ENCODE results near the gene MYT1. TPM values are rescaled to one million over a fixed set of nuclear protein-coding genes. Genes with fewer than 3 reads are reported as not detected.

The MYT1 gene
- total RNA-seq, 1 donor from 2014 or later = 2.9 TPM

GRCh38 chr20:64253000-64253383 lies 88.7 kb downstream of the MYT1 start:
- H3K9me3 Mint-ChIP-seq = no peaks in the 10 kb centered on the region

DNA sequence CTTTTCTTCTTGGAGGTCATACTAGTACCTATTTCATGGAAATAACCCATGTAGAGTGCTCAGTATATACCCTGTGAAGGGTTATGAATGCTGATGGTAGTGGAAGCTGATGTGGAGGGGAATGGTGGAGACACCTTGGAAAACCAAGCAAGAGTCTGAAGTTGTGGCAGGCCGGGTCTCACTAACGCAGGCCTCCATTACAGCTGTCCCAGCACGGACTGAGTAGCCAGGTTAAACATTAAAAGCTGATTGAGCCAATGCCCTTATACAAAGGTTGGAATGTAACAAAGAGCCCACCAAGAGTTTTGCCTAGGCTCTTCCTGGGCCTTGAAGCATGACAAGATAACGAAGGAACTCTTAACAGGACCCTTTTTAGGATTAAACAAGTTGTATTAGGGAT lies 89.2 kb downstream of the MYT1 start:
- no peak for TF ChIP-seq CTCF (conservative IDR thresholded peaks at IDR 0.05)
- no peaks in the 10 kb centered on the region for H3K9me3 Mint-ChIP-seq
- H3K4me1 Mint-ChIP-seq (ENCODE audit: unreplicated experiment) = peaks cover 13% of the 10 kb centered on the region
- H3K4me3 Mint-ChIP-seq = peak overlapping the region; percentile 76
- no peak for DNase-seq (ENCODE audit: extremely low spot score, unreplicated experiment)
- no peaks in the 10 kb centered on the region for H3K36me3 Mint-ChIP-seq
- H3K27me3 Mint-ChIP-seq = peaks cover 25% of the 10 kb centered on the region
- H3K27ac Mint-ChIP-seq = no peak overlapping the region

More at GRCh38 chr20:64253000-64253383, 88.7 kb downstream of the MYT1 start:
- no peaks in the 10 kb centered on the region for H3K36me3 Mint-ChIP-seq
- no peak overlapping the region for H3K4me3 Mint-ChIP-seq
- H3K27me3 Mint-ChIP-seq = peaks cover 25% of the 10 kb centered on the region
- TF ChIP-seq CTCF (conservative IDR thresholded peaks at IDR 0.05) = no peak
- peaks cover 9% of the 10 kb centered on the region for H3K4me1 Mint-ChIP-seq (ENCODE audit: unreplicated experiment)
- H3K27ac Mint-ChIP-seq = no peak overlapping the region
- no peak for DNase-seq (ENCODE audit: extremely low spot score, unreplicated experiment)

DNA sequence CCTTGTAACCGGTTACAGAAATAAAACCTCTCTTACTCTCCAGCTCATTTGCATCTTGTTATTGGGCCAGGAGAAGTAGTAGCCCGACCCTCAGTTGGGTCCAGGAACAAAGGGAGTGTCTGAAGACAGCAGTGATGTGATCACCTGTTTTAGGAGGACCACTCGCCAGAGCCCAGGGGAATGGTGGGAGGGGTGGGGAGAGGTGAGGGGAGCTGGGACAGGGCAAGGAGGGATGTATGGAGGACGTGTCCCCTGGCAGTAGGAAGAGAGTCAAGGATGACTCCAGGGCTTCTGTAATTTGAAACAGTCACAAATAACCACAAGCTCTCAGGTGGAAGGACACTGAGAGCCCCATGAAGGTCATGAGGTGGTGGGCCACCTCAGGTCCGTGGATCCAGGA lies 89.9 kb downstream of the MYT1 start:
- H3K27me3 Mint-ChIP-seq = peaks cover 23% of the 10 kb centered on the region
- no peaks in the 10 kb centered on the region for H3K36me3 Mint-ChIP-seq
- H3K9me3 Mint-ChIP-seq = no peaks in the 10 kb centered on the region
- no peak for TF ChIP-seq CTCF (conservative IDR thresholded peaks at IDR 0.05)
- H3K27ac Mint-ChIP-seq = peak overlapping the region; percentile 77
- peak overlapping the region; percentile 81 for H3K4me3 Mint-ChIP-seq
- no peak for DNase-seq (ENCODE audit: extremely low spot score, unreplicated experiment)
- peaks cover 19% of the 10 kb centered on the region for H3K4me1 Mint-ChIP-seq (ENCODE audit: unreplicated experiment)

DNA sequence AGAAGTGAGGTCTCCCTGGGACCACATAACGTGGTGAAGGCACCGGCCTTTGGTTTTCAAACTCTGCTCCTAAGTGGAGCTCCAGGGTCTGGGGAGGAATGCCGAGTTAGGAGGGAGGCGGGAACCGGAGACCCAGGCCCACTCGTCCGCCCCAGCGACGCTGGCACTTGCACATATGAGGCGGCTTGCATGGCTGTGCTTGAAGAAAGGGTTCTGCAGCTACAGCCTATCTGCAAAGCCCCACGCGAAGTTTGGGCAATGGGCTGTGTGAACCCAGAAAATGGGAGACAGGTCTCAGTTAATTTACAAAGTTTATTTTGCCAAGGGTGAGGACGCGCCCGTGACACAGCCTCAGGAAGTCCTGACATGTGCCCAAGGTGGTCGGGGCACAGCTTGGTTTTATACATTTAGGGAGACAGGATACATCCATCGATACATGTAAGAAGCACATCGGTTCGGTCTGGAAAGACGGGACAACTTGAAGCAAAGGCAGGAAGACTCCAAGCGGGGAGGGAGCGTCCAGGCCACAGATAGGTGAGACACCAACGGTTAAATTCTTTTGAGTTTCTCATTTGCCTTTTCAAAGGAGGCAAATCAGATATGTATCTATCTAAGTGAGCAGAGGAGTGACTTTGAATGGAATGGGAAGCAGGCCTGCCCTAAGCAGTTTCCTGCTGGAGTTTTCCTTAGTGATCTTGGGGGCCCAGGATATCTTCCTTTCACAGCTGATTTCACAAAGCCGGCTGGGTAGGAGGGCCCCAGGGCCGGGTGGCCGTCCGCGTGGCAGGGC lies 90.5 kb downstream of the MYT1 start:
- no peak for TF ChIP-seq CTCF (conservative IDR thresholded peaks at IDR 0.05)
- peaks cover 22% of the 10 kb centered on the region for H3K4me1 Mint-ChIP-seq (ENCODE audit: unreplicated experiment)
- no peaks in the 10 kb centered on the region for H3K9me3 Mint-ChIP-seq
- no peak for DNase-seq (ENCODE audit: extremely low spot score, unreplicated experiment)
- no peaks in the 10 kb centered on the region for H3K36me3 Mint-ChIP-seq
- peaks cover 18% of the 10 kb centered on the region for H3K27me3 Mint-ChIP-seq
- peak overlapping the region; percentile 77 for H3K27ac Mint-ChIP-seq
- H3K4me3 Mint-ChIP-seq = peak overlapping the region; percentile 81

GRCh38 chr20:64255361-64256281 lies 91.4 kb downstream of the MYT1 start, which contains the start of gene PCMTD2:
Gene PCMTD2 (plus strand): TSS chr20:64255748. CDS start chr20:64259966, 4,218 bp downstream.
- Mint-ChIP-seq H3K4me3 (peak within 1 kb of the TSS; percentile 95), H3K9me3 (no peaks in the 10 kb centered on the region), H3K27ac (peak within 1 kb of the TSS; percentile 88), H3K4me1 (ENCODE audit: unreplicated experiment) (peaks cover 29% of the 10 kb centered on the region), H3K36me3 (no peaks in the 10 kb centered on the region), H3K27me3 (peaks cover 12% of the 10 kb centered on the region)
- peak; percentile 89 for DNase-seq (ENCODE audit: extremely low spot score, unreplicated experiment)
- peak; percentile 31 for TF ChIP-seq CTCF (conservative IDR thresholded peaks at IDR 0.05)

Measured in type B pancreatic cell (in vitro differentiated cells).